GM12878 (cell line): ENCODE data around the gene DRAP1. TPM values are rescaled to one million over a fixed set of nuclear protein-coding genes. Genes with fewer than 3 reads are reported as not detected.

Source experiments
- BRCA1 ChIP-seq: IDR thresholded peaks from 2 replicates; pipeline ENCODE4 v1.6.1; 2011; ENCODE audit warnings: low read depth, low read length, improper control_type of control experiment
- CEBPB ChIP-seq, 2 experiments: fragments of 150-350 bp in 1 of 2; IDR thresholded peaks; 2 replicates each; pipeline ENCODE4 v1.6.1; 2012 to 2014; ENCODE audit warnings: low read depth in 2 of 2, low read length in 2 of 2, borderline replicate concordance in 1 of 2, inconsistent platforms in 1 of 2
- CUX1 ChIP-seq: IDR thresholded peaks from 2 replicates; pipeline ENCODE4 v1.6.1; 2012; ENCODE audit warnings: improper control_type of control experiment, low read depth, low read length; ENCODE audit not compliant: insufficient replicate concordance
- IKZF1 ChIP-seq: fragments of 450-650 bp; conservative IDR thresholded peaks from 2 replicates; pipeline ENCODE4 v1.6.1; 2017; ENCODE audit warnings: antibody characterized with exemption, mild to moderate bottlenecking
- MYC ChIP-seq: IDR thresholded peaks from 2 replicates; pipeline ENCODE4 v1.6.1; 2011; ENCODE audit warnings: mild to moderate bottlenecking, low read length, moderate library complexity, inconsistent platforms; ENCODE audit not compliant: insufficient read depth, insufficient replicate concordance, insufficient read length, severe bottlenecking
- NFIC ChIP-seq: IDR thresholded peaks from 2 replicates; pipeline ENCODE4 v1.6.1; 2012; ENCODE audit warnings: low read depth, mild to moderate bottlenecking, inconsistent platforms, low read length, moderate library complexity
- TARDBP ChIP-seq: IDR thresholded peaks from 2 replicates; pipeline ENCODE4 v1.6.1; 2016; ENCODE audit warnings: borderline replicate concordance
- TCF7 ChIP-seq: IDR thresholded peaks from 2 replicates; pipeline ENCODE4 v1.6.1; 2014; ENCODE audit warnings: antibody characterized with exemption, borderline replicate concordance
- ZNF592 ChIP-seq: fragments of 450-650 bp; IDR thresholded peaks from 2 replicates; pipeline ENCODE4 v1.6.1; 2017; ENCODE audit warnings: mild to moderate bottlenecking, moderate library complexity
- ZNF622 ChIP-seq: fragments of 450-650 bp; IDR thresholded peaks from 2 replicates; pipeline ENCODE4 v1.6.1; 2017; ENCODE audit warnings: mild to moderate bottlenecking, inconsistent platforms
- ZNF687 ChIP-seq: fragments of 450-650 bp; IDR thresholded peaks from 2 replicates; pipeline ENCODE4 v1.6.1; 2017; ENCODE audit warnings: mild to moderate bottlenecking, moderate library complexity
- ZSCAN29 ChIP-seq: fragments of 450-650 bp; IDR thresholded peaks from 2 replicates; pipeline ENCODE4 v1.6.1; 2017; ENCODE audit warnings: mild to moderate bottlenecking, moderate library complexity
- polyA plus RNA-seq, 11 experiments: library from polyadenylated mRNA; depleted of rRNA in 4 of 11; unstranded in 6 of 11; stranded (reverse) in 5 of 11; fragments of >200 nt; fragmentation: Nextera tagmentation in 4 of 11; fragmentation: Illumina TruSeq in 1 of 11; extraction: Ambion mirVana in 4 of 11; extraction: Trizol in 1 of 11; gene quantifications; 1 replicate in 1 of 11; 2 replicates in 10 of 11; pipeline versions ENCODE4 v1.2.1 to v1.2.3, GENCODE V29; 2011 to 2016; ENCODE audit warnings: inconsistent platforms in 2 of 11, missing spikeins in 2 of 11, low read depth in 1 of 11
- total RNA-seq, 4 experiments: library from RNA; depleted of rRNA in 3 of 4; stranded (reverse); fragments of >200 nt in 3 of 4; fragmentation: Illumina TruSeq in 1 of 4; extraction: Trizol in 1 of 4; gene quantifications; 2 replicates each; pipeline versions ENCODE4 v1.2.1 to v1.2.3, GENCODE V29; 2013 to 2021

The DRAP1 gene
- total and polyA plus RNA-seq, 10 of the 15 experiments (the other 5 are each of a cell fraction or from before 2014, with no cell fraction given): 9.4 to 163 (median 114) TPM

GRCh38 chr11:65899356-65900124, 19.7 kb upstream of the DRAP1 start (continued):
- no peak for TF ChIP-seq ZNF622
- no peak for TF ChIP-seq NFIC
- peak; percentile 85 for TF ChIP-seq IKZF1
- no peak for TF ChIP-seq CEBPB (IDR thresholded peaks at IDR 0.05; ENCODE audit: borderline replicate concordance in 1 of 2, low read depth in 2 of 2, low read length in 2 of 2)
- no peak for TF ChIP-seq CUX1
- no peak for TF ChIP-seq MYC
- TF ChIP-seq ZNF592: no peak
- TF ChIP-seq TARDBP: 0 out of 2 replicates have a peak, but pooled peaks have one; percentile 44
- peak; percentile 77 for TF ChIP-seq ZNF687
- TF ChIP-seq ZSCAN29: no peak
- TF ChIP-seq BRCA1: no peak
- no peak for TF ChIP-seq TCF7
